Measurements from ENCODE around the gene PLCH1. TPM values are rescaled to one million over a fixed set of nuclear protein-coding genes. Genes with fewer than 3 reads are reported as not detected.

Gene PLCH1
- total RNA-seq, 6 donors from 2014 or later: 7.7 to 26.3 (median 13.6) TPM

- Histone ChIP-seq H3K36me3 (no peaks in the 10 kb centered on the region), H3K4me1 (peaks cover 0 to 13% (median 7%) of the 10 kb centered on the region in 4 donors), H3K9me3 (no peaks in the 10 kb centered on the region), H3K27ac (no peak overlapping the region), H3K27me3 (no peaks in the 10 kb centered on the region), H3K4me3 (no peak overlapping the region)
- WGBS, 2 donors: 29 to 37% methylated on average over 4 of the region's 4 CpGs
- TF ChIP-seq POLR2A (IDR thresholded peaks at IDR 0.05) (no peak), EP300 (IDR thresholded peaks at IDR 0.05) (no peak), POLR2AphosphoS5 (IDR thresholded peaks at IDR 0.05) (no peak), CTCF (IDR thresholded peaks at IDR 0.05) (no peak)
- no peak for ATAC-seq (ENCODE audit: low FRiP score in 2 of 2)
- DNase-seq: no peak
Measured at GRCh38 chr3:155554777-155555451, 190.0 kb downstream of the PLCH1 start.

GRCh38 chr3:155553780-155554179 is 191.1 kb downstream of the PLCH1 start:
- no peaks in the 10 kb centered on the region for H3K27me3 ChIP-seq
- H3K9me3 ChIP-seq: no peaks in the 10 kb centered on the region
- peaks cover 0 to 13% (median 7%) of the 10 kb centered on the region in 4 donors for H3K4me1 ChIP-seq
- no peak overlapping the region for H3K4me3 ChIP-seq
- H3K27ac ChIP-seq: no peak overlapping the region
- H3K36me3 ChIP-seq: no peaks in the 10 kb centered on the region
- no peak for DNase-seq
- no peak for TF ChIP-seq CTCF (IDR thresholded peaks at IDR 0.05)
- no peak for TF ChIP-seq POLR2AphosphoS5 (IDR thresholded peaks at IDR 0.05)
- no peak for TF ChIP-seq EP300 (IDR thresholded peaks at IDR 0.05)
- TF ChIP-seq POLR2A (IDR thresholded peaks at IDR 0.05): no peak
- no peak for ATAC-seq (ENCODE audit: low FRiP score in 2 of 2)
- WGBS, 2 donors: 57 to 61% methylated on average over 4 of the region's 4 CpGs

GRCh38 chr3:155553326-155553725 is 191.5 kb downstream of the PLCH1 start:
- ATAC-seq (ENCODE audit: low FRiP score in 2 of 2): no peak
- TF ChIP-seq POLR2AphosphoS5 (IDR thresholded peaks at IDR 0.05) (no peak), EP300 (IDR thresholded peaks at IDR 0.05) (no peak), CTCF (IDR thresholded peaks at IDR 0.05) (no peak), POLR2A (IDR thresholded peaks at IDR 0.05) (no peak)
- Histone ChIP-seq H3K4me1 (peaks cover 0 to 13% (median 7%) of the 10 kb centered on the region in 4 donors), H3K27me3 (no peaks in the 10 kb centered on the region), H3K36me3 (no peaks in the 10 kb centered on the region), H3K4me3 (no peak overlapping the region), H3K27ac (no peak overlapping the region), H3K9me3 (no peaks in the 10 kb centered on the region)
- DNase-seq: no peak
- WGBS, 2 donors: 69 to 84% methylated on average over 4 of the region's 4 CpGs

- no peaks in the 10 kb centered on the region for H3K36me3 ChIP-seq
- DNase-seq (no peak), ATAC-seq (ENCODE audit: low FRiP score in 2 of 2) (no peak)
- WGBS, 2 donors: 93 to 95% methylated on average over 3 of the region's 3 CpGs
- H3K27ac ChIP-seq: no peak overlapping the region
- peaks cover 0 to 7% (median 3%) of the 10 kb centered on the region in 4 donors for H3K4me1 ChIP-seq
- no peak overlapping the region for H3K4me3 ChIP-seq
- no peaks in the 10 kb centered on the region for H3K9me3 ChIP-seq
- no peaks in the 10 kb centered on the region for H3K27me3 ChIP-seq
- TF ChIP-seq POLR2A (IDR thresholded peaks at IDR 0.05) (no peak), CTCF (IDR thresholded peaks at IDR 0.05) (no peak), POLR2AphosphoS5 (IDR thresholded peaks at IDR 0.05) (no peak), EP300 (IDR thresholded peaks at IDR 0.05) (no peak)
Measured at GRCh38 chr3:155550391-155550790, 194.5 kb downstream of the PLCH1 start.

GRCh38 chr3:155549087-155549486 is 195.8 kb downstream of the PLCH1 start:
- WGBS, 2 donors: 61 to 67% methylated on average over 2 of the region's 2 CpGs
- H3K27ac ChIP-seq: no peak overlapping the region
- TF ChIP-seq POLR2AphosphoS5 (IDR thresholded peaks at IDR 0.05): no peak
- TF ChIP-seq POLR2A (IDR thresholded peaks at IDR 0.05): no peak
- TF ChIP-seq CTCF (IDR thresholded peaks at IDR 0.05): no peak
- no peak for TF ChIP-seq EP300 (IDR thresholded peaks at IDR 0.05)
- H3K4me1 ChIP-seq: no peaks in the 10 kb centered on the region
- ATAC-seq (ENCODE audit: low FRiP score in 2 of 2) (no peak), DNase-seq (no peak)
- no peak overlapping the region for H3K4me3 ChIP-seq
- H3K9me3 ChIP-seq: no peaks in the 10 kb centered on the region
- H3K27me3 ChIP-seq: no peaks in the 10 kb centered on the region
- no peaks in the 10 kb centered on the region for H3K36me3 ChIP-seq
